CD4-positive, alpha-beta T cell treated with Interleukin-2 at 100 ng/mL for 4 hours (primary cell): ENCODE data around the gene MORC3.
"Not testable (repeated sequence)": the region's sequence is repeated elsewhere in the genome, so short reads cannot be mapped to it uniquely, and the experiment has no call there.

Experiments used
- DNase-seq: peaks from one replicate; pipeline ENCODE4 v3.0.0-alpha.2; 2020; ENCODE audit warnings: low spot score

Gene MORC3

DNA sequence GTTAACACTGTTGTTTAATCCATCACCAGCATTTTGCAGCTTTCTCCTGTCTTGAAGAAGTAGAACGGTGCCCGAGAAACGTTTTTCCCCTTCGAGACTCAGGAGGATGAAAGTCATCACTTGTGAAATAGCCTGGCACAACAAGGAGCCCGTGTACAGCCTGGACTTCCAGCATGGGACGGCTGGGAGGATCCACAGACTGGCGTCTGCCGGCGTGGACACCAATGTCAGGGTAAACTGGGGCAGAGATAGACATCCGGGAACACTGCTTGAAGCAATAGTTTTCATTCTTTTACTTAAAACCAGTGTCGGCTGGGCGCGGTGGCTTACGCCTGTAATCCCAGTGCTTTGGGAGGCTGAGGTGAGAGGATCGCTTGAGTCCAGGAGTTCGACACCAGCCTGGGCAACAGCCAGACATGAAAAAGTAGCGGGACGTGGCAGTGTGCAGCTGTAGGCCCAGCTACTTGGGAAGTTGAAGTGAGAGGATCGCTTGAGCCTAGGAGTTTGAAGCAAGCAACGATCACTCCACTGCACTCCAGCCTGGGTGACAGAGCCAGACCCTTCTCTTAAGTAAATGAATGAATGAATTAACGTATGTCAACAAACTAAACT is 66.1 kb downstream of the MORC3 start:
- DNase-seq, result no peak

GRCh38 chr21:36388096-36388495 is 68.1 kb downstream of the MORC3 start:
- DNase-seq, result no peak

GRCh38 chr21:36388835-36389234 is 68.8 kb downstream of the MORC3 start:
- no peak for DNase-seq

GRCh38 chr21:36391649-36392048 is 71.7 kb downstream of the MORC3 start:
- DNase-seq, result not testable (repeated sequence)

DNA sequence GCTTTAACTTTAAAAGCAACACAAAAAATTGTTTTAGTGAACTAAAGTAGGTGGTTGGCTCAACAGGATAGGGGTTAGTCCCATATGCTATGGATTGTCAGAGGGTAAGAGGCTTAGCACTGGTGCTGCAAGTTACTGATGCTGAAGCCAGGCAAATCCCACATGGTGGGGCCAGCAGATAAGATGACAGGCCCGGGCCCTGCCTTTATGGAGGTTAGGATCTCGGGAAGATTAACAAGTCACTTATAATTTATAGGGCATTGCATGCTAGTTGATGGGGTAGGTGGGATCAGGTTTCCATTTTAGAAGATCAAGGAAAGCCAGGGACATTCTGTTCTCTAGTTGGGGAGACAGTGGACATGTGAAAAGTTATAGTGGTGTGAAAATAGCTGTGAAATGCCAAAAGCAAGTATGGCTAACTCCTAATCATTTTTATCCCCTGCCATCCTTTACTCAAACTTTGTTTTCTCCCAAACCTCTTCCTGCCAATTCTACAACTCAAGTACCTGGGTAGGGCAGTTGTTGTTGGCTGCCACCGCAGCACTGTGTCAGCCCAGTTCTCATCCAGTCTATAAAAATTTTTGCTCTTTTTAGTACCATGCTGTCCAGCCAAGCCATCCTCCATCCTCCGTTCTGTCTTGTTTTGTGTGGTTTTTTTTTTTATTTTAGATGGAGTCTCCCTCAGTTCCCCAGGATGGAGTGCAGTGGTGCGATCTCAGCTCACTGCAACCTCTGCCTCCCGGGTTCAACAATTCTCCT is 75.5 kb downstream of the MORC3 start:
- no peak for DNase-seq

DNA sequence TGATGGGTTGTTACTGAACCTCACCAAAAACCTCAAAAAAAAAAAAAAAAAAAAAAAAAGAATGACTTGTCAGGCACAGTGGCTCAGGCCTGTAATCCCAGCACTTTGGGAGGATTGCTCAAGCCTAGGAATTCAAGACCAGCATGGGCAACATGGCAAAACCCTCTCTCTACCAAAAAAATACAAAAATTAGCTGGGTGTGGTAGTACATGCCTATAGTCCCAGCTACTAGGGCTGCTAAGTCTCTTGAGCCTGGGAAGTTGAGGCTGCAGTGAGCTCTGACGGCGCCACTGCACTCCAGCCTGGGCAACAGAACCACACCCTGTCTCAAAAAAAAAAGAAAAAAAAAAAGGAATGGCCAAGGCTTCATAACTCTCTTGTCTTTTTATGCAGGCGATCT is 76.3 kb downstream of the MORC3 start:
- DNase-seq, result no peak

GRCh38 chr21:36396971-36397370 is 77.0 kb downstream of the MORC3 start:
- DNase-seq, result no peak

DNA sequence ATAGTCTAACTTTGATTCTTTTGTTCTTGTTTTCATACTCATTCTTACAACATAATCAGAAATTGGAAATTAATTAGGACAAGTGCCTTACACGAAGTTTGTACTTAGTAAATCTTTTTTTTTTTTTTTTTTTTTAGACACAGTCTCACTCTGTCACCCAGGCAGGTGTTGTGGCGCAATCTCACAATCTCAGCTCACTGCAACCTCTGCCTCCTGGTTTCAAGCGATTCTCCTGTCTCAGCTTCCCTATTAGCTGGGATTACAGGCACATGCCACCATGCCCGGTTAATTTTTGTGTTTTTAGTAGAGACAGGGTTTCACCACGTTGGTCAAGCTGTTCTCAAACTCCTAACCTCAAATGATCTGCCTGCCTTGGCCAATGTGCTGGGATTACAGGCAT is 77.6 kb downstream of the MORC3 start:
- no peak for DNase-seq

GRCh38 chr21:36399736-36400135 is 79.7 kb downstream of the MORC3 start:
- DNase-seq, result not testable (repeated sequence)

- no peak for DNase-seq
These were observed 80.7 kb downstream of the MORC3 start for GRCh38 chr21:36400719-36401118.

DNA sequence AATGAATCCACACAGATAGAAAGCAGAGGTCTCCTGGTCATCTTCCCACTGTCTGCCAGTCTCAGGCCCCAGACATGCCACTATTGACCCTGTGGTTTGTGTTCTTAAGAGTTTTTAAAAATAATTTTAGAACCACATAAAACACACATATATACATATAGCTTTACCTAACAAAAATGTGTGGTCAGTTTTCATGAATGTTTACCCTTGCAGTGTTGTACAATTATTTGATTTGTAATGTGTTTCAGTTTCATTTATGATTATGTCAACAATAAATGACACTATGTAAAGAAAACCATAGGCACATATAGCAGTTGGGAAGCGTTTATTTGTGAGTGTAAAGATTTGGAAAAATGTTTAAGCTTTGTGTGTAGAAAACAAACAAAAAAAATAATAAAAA is 82.3 kb downstream of the MORC3 start:
- no peak for DNase-seq

DNA sequence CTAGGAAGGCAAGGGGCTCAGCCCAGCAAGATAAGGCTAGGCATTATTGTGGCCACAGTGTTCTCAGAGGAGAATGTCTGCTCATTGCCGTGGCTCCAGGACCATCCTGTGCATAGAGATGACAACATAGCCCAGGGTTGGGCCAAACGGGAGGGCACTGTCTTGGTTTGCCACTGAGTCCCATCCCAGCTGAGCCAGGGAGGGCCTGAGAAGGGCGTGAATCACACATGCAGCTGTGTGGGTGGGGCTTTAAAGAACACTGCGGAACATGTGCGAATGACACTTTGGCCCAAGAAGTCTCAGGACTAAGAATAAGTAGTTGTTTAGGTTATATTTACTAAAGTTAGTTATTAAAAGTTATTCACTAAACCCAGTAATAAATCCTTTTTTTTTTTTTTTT is 83.7 kb downstream of the MORC3 start:
- DNase-seq, result no peak

GRCh38 chr21:36408568-36408967 is 88.6 kb downstream of the MORC3 start:
- DNase-seq, result no peak

- DNase-seq, result no peak
These were observed 91.3 kb downstream of the MORC3 start for GRCh38 chr21:36411301-36411700.

GRCh38 chr21:36412916-36413315 is 92.9 kb downstream of the MORC3 start:
- no peak for DNase-seq

- DNase-seq, result no peak
These were observed 95.4 kb downstream of the MORC3 start for GRCh38 chr21:36415375-36415774.

DNA sequence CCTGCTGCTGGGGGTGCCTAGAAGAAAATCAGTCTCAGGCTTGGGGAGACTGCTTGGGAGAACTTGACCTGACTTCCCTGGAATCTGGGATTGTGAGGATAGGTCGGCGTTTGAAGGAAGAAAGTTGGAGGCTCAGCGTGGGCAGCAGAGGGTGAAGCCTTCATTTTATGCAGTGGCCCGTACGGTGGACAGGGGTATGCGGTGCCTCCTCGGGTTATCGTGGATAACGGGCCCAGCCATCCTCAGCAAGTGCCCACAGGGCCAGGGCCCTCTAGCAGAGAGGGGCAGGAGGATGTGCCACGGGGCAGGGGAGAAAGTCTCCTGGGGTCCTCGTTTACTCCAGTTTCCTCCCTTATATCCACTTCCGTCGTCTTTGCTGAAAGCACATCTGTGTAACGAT is 99.2 kb downstream of the MORC3 start:
- no peak for DNase-seq

- peak; percentile 39 for DNase-seq
These were observed 100.0 kb downstream of the MORC3 start for GRCh38 chr21:36419996-36420395.

- no peak for DNase-seq
These were observed 100.8 kb downstream of the MORC3 start for GRCh38 chr21:36420571-36421339.

- peak; percentile 5 for DNase-seq
These were observed 102.5 kb downstream of the MORC3 start for GRCh38 chr21:36422279-36423098.

- DNase-seq, result no peak
These were observed 103.9 kb downstream of the MORC3 start for GRCh38 chr21:36423771-36424433.

DNA sequence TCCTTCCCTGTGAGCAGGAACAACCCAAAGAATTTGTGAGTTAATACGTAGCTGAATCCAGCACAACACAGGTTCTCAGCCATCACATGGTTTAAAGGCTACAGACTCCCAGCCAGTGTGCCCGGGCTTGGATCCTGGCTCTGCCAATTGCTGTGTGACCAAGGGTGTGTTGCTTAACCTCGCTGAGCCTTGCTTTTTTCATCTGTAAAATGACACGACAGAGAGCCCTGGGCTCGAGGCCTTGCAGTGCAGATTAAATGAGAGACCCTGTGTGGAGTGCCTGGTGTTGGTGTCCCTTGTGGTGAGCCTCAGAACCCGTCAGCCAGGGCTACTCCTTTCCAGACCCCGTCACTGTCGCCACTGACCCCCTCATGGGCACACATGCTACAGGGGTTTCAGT is 104.6 kb downstream of the MORC3 start:
- no peak for DNase-seq
